HG03520 (cell line): ENCODE measurements around the gene NKAIN4.
"Not testable (repeated sequence)": the region's sequence is repeated elsewhere in the genome, so short reads cannot be mapped to it uniquely, and the experiment has no call there.

Experiments
- ATAC-seq: cut with Tn5 transposase; IDR thresholded peaks from one replicate; pipeline ENCODE4 v1.9.1; 2021; ENCODE audit warnings: mild to moderate bottlenecking, moderate library complexity; ENCODE audit not compliant: unreplicated experiment

Gene NKAIN4

GRCh38 chr20:63238514-63239125 lies 15.6 kb downstream of the NKAIN4 start:
- no peak for ATAC-seq

DNA sequence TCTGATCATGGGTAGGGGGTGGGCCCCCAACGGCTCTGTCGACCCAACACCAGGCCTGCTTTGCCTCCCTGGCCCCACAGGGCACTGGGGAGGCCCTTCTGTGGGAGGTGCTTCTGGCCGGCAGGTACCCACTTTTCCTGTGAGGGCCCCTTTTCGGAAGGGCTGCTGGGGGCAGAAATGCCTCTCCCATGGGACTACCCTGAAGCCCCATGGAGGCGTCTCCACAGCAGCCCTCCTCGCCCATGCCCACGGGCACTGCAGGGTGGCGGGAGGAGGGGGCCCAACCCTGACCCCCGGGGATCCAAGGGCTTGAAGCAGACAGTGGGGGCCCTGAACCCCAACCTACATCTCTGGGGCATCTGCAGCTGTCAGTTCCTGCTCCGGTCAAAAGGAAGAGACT lies 16.2 kb downstream of the NKAIN4 start:
- no peak for ATAC-seq

GRCh38 chr20:63236116-63236837 lies 18.0 kb downstream of the NKAIN4 start:
- ATAC-seq = no peak

GRCh38 chr20:63235399-63235983 lies 18.8 kb downstream of the NKAIN4 start, which contains the start of gene BIRC7:
Gene BIRC7, plus strand, starts transcription at chr20:63235905. Its CDS starts 192 bp downstream, at chr20:63236097.
- ATAC-seq = no peak

DNA sequence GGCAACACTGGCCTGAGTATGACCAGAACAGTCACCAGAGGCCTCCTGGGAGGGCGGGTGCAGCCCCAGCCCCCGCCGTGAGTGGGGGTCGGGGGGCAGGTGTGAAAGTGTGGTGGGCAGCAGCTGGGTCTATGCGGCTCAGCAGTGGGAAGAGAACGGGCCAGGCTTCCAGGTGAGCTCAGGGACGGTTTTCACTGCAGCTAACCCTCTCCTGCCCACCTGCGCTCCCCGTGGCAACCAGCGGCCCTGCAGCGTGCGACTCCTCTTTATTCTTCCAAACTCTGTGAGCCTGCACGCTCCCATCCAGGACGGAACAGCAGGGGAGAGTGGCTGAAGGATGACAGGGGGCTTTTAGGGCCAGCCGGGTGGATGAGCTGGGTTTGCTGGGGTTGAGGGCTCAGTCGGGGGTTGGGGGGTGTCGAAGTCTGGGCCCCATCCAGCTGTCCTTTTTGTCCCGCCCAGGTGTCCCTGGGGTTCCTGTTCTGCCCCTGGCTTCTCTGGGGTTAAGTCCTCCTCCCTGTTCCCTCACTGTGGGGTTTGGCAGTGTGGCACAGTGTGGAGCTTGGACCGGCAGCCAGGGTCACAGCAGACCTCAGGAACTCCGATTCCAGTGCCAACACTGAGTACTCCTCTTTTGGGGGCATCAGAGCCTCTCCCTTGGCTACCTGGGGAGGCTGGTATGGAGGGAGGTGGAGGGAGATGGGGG lies 19.4 kb downstream of the NKAIN4 start:
- no peak for ATAC-seq

DNA sequence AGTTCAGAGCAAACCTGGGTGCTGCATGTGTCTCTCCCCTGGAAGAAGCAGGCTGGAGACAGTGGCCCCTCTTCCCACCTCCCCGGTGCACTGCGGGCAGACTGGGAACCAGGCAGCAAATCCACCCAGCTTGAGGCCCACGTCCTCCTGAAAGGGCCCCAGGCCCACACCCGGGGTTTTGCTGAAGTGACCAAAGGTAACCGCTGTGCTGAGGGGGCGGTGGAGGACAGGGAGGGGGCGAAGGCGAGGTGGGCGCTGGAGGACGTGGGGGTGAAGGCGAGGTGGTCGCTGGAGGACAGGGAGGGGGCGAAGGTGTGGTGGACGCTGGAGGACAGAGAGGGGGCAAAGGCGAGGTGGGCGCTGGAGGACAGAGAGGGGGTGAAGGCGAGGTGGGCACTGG lies 20.3 kb downstream of the NKAIN4 start:
- no peak for ATAC-seq

DNA sequence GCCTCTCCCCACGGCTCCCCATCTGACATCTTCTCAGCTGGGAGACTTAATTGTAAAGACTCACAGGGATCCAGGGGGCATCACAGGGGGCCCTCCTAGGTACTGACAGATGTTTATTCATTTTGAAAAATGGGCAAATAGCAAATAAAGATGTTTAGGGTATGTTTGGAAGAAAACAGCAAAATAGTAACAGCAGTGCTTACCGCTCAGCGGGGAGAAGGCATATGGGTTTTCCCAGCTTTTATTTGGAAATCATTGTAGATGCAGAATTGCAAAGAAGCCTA lies 21.3 kb downstream of the NKAIN4 start:
- no peak for ATAC-seq

- ATAC-seq = no peak
Observed at GRCh38 chr20:63232235-63233060, 21.8 kb downstream of the NKAIN4 start.

- ATAC-seq = no peak
Observed at GRCh38 chr20:63230800-63231268, 23.4 kb downstream of the NKAIN4 start.

GRCh38 chr20:63228806-63229205 lies 25.5 kb downstream of the NKAIN4 start:
- no peak for ATAC-seq

DNA sequence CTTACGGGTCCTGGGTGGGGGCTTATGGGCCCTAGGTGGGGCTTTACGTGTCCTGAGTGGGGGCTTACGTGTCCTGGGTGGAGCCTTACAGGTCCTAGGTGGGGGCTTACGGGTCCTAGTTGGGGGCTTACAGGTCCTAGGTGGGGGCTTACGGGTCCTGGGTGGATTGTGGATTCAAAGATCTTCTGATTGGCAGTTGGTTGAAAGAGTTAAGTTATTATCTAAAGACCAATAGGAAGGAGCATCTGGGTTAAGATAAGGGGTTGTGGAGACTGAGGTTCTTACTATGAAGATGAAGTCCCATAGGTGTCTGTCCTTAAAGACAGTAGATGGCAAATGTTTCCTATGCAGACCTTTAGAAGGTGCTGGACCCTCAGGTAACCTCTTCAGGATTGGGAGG lies 27.0 kb downstream of the NKAIN4 start:
- no peak for ATAC-seq

DNA sequence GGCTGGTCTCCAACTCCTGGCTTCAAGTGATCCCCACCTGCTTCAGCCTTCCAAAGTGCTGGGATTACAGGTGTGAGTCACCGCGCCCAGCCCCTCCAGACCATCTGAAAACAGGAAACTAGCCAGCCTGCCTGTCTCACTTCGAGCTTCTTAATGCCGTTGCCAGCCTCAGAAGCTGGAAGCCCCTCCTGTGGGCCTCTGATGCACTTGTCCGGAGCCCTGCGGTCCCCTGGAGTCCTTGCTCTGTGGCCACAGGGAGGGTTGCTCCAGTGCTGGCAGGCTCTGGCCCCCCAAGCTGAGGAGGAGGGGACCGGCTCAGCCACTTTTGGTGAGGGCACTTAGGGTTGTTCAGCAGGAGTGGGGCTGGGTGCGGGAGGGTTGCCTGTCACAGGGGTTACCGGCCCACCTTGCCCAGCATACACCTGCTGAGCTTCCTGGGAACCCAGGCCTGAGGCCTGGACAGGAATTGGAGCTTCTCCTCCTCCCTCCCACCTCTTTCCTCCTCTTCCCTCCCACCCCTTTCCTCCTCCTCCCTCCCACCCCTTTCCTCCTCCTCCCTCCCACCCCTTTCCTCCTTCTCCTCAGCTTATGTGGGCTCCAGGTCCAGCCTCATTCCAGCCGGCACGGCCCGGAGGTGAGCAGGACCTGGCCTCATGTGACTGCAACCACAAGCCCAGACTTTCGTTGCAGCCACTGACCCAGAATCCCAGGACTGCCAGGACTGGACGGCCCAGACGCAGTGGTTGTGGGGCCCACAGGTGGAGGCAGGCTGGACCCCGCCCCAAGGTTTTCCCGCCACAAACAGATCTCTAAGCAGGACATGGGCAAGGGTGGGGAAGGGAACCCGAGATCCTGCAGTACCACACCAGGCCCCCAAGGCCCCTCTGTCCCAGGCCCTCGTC lies 28.0 kb downstream of the NKAIN4 start:
- no peak for ATAC-seq

GRCh38 chr20:63225082-63225454 lies 29.2 kb downstream of the NKAIN4 start:
- no peak for ATAC-seq

DNA sequence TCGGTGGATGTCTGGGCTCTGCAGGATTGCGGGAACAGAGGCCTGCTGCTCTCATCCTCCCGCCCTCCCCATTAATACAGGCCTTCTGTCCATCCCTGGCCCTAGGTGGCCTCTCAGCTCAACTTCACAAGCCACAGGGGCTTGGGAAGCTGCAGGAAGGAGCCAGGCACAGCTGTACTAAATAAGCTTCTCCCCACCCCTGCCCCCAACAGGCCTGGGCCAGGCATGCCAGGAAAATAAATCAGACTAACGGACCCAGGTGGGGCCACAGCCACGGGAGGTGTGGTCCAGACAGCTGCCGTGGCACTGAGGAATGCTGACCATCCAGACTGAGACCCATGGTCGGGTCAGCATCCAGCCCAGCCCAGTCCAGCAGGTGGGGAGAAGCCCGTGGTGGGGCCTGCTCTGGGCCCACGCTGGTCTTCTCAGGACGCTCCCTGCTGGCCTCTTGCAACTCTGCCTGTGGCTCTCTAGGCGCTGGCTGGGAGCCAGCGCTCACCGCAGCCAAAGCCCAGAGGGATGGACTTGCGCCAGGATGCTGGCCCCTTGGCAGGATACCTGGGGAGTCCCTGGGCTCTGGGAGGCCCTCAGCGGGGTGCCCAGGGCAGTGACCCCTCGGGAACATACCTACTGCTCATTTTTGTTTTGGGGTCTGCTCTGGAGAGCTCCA lies 29.7 kb downstream of the NKAIN4 start:
- no peak for ATAC-seq

DNA sequence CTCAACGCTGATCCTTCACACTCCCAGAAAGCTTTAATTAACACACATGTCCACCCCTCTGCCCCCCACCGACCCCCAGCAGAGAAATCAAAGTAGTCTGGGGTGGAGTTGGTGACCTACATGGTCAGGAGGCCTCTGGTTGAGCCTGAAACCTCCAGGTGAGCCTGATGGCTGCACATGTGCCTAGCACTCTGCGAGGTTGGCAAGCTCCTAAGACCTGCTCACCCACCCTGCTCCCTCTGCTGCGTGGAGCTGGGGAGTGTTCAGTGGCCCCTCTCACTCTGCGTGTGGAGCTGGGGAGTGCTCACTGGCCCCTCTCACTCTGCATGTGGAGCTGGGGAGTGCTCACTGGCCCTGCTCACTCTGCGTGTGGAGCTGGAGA lies 30.4 kb downstream of the NKAIN4 start:
- ATAC-seq = no peak

GRCh38 chr20:63223121-63223825 lies 31.0 kb downstream of the NKAIN4 start:
- ATAC-seq = no peak

- no peak for ATAC-seq
Observed at GRCh38 chr20:63222541-63222940, 31.7 kb downstream of the NKAIN4 start.

DNA sequence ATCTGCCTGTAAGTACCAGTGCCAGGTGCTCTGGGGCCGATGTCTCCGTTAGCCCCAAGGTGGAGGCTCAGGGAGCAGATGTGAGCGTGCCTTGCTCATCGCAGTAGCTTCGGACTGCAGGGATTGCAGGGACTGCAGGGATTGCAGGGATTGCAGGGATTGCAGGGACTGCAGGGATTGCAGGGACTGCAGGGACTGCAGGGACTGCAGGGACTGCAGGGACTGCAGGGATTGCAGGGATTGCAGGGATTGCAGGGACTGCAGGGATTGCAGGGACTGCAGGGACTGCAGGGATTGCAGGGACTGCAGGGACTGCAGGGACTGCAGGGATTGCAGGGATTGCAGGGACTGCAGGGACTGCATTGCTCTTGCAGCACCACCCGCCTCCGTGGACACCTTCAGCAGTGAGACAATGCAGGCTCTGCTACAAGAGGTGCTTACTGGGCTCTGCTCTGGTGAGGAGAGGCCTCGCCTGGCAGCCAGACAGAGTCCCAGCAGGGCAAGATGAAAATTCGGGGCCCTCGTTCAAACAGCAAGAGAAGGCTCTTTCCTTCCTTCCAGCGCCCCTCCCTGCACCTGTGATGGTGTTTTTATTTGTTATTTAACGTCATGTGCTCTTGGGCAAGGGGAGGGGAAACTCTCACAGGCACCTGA lies 32.7 kb downstream of the NKAIN4 start:
- ATAC-seq = not testable (repeated sequence)
